Measurements from ENCODE around the gene NHS.

DNA sequence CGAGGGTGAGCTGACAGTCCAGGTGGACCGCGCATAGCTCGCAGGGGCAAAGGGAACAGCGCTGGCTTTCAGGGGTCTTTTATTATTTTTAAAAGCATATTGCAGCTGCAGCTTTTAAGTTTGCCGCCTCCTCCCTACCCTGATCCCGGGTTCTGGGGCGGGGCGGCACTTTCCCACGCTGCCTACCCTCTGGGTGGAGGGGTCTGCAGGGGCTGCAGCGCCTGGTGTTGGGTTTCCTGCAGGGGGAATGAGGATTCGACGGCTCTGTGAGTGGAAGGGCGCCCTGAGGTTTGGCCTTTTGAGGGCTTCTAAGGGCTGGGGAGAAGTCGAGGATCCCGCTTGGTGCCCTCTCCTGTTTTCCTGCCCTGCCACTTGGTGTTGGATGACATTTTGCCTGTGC, 281.6 kb downstream of the NHS start:
- no peak for TF ChIP-seq CTCF (IDR thresholded peaks at IDR 0.05; ENCODE audit: low read depth, low read length, poor library complexity, severe bottlenecking)
- TF ChIP-seq EZH2phosphoT487 (IDR thresholded peaks at IDR 0.05; ENCODE audit: borderline replicate concordance, low read length): no peak

All from DOHH2 (cell line).